GM18511 (cell line): ENCODE data around the gene TNNC1.

Source experiments
- ATAC-seq: cut with Tn5 transposase; IDR thresholded peaks from one replicate; pipeline ENCODE4 v1.9.1; 2021; ENCODE audit warnings: mild to moderate bottlenecking, moderate library complexity; ENCODE audit not compliant: unreplicated experiment

TNNC1 gene

GRCh38 chr3:52453496-52454249 is at the start of gene TNNC1:
TNNC1 (minus strand) TSS chr3:52454041; CDS start chr3:52454015, 26 bp downstream.
- ATAC-seq = no peak

DNA sequence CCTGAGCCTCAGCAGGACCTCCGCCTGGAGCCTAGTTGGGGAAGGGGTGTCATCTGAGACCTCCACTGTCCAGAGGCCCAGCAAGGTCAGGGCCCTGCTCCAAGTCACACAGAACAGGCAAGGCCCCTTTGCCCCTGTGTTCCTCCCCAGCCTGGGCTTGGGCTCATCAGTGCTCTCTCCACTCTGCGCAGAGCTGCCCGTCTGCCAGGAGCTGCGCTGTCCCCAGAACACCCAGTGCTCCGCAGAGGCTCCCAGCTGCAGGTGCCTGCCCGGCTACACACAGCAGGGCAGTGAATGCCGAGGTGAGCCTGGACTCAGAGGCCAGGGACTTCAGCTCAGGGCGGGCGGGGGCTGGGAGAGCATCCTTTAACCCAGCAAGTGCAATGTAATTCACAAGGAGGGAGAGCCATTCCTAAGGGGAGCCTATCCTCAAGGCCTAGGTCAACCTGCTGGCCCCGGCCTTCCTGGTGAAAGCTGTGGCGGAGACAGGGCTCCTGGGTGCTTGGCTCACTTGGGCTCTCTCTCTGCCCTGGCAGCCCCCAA is 49.0 kb upstream of the TNNC1 start:
- ATAC-seq = no peak

- ATAC-seq = no peak
Measured at GRCh38 chr3:52502001-52502400, 48.2 kb upstream of the TNNC1 start.

- no peak for ATAC-seq
Measured at GRCh38 chr3:52501046-52501445, 47.2 kb upstream of the TNNC1 start.

- no peak for ATAC-seq
Measured at GRCh38 chr3:52498137-52499054, 44.6 kb upstream of the TNNC1 start.

DNA sequence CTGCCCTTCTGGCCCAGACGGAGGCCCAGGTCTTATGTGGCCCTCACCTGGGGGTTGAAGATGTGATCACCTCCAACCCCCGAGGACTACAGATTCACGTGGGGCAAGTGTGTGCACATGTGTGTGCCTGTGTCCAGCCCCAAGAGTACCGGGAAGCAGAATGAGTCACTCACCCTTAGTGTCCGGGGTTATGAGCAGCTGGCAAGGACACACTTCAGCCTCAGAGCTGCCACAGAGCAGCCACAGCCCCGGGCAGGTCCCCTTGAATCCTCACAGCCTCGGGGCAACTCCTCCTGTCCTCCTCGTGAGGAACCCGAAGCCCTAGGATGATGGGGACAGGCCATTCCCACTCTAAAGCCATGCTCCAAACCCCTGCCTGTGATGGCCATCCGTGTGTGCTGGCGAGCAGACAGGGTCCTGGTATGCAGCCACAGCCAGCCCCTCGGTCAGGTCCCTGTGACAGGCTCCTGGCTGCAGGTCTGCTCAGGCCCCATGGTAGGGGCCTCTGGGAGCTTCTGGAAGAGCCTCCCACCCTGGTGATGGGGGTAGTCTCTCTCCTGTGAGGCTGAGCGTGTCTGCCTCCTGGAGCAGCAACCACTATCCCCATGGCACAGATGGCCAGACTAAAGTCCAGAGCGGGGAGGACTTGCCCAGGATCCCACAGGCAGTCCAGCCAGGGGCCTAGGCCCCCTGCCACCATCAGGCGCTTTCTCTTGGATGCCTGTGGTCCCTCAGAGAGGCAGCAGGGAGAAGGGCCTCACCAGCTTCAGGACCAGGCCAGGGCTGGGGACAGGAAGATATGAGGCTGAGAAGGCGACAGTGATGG is 42.1 kb upstream of the TNNC1 start:
- no peak for ATAC-seq

DNA sequence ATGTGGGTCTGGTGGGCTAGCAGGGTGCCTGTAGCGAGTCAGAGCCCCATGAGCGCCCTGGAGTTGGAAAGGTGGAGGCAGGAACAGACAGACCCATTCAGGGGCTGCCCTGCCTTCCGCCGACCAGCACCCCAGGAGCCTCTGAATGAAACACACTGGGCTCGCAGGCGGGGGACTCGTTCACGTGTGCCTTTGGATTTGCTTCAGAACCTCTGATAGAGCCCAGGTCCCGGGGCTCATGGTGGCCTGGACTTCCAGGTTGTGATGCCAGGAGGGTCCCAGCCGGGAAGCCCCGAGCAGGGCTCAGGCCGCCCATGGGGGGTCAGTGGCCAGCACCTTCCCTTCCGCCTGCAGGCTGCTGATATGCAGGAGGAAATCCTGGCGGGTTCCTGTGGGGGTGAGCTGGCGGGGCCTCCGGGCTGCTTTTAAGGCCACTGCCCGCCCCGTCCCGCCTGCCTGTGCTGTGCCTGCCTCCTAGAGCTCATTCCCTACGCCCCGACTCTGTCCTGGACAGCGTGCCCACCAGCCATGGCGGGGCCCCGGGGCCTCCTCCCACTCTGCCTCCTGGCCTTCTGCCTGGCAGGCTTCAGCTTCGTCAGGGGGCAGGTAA is 41.1 kb upstream of the TNNC1 start, which contains the start of gene STAB1:
TSS of gene STAB1 (plus strand) at position 453 of the 610 bp plus-strand sequence. CDS start at position 529, 76 bp downstream.
- ATAC-seq = no peak

- no peak for ATAC-seq
Measured at GRCh38 chr3:52494445-52494844, 40.6 kb upstream of the TNNC1 start.

- no peak for ATAC-seq
Measured at GRCh38 chr3:52493232-52494017, 39.6 kb upstream of the TNNC1 start.

DNA sequence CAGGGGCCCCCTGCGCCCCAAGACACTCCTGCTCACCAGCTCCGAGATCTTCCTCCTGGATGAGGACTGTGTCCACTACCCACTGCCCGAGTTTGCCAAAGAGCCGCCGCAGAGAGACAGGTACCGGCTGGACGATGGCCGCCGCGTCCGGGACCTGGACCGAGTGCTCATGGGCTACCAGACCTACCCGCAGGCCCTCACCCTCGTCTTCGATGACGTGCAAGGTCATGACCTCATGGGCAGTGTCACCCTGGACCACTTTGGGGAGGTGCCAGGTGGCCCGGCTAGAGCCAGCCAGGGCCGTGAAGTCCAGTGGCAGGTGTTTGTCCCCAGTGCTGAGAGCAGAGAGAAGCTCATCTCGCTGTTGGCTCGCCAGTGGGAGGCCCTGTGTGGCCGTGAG is 38.2 kb upstream of the TNNC1 start:
- no peak for ATAC-seq

GRCh38 chr3:52490939-52491526 is 37.2 kb upstream of the TNNC1 start:
- no peak for ATAC-seq

GRCh38 chr3:52490035-52490938 is 36.4 kb upstream of the TNNC1 start:
- ATAC-seq = no peak

DNA sequence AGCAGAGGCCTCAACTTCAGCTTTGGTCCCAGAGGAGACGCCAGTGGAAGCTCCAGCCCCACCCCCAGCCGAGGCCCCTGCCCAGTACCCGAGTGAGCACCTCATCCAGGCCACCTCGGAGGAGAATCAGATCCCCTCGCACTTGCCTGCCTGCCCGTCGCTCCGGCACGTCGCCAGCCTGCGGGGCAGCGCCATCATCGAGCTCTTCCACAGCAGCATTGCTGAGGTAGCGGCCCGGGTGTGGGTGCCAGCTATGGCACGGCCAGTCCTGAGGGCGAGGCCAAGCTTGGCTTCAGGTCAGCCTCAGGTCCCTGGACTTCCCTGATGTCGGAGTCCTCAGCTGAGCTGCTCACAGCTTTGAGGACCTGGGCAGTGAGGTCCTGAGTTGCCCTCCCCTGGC is 35.6 kb upstream of the TNNC1 start:
- no peak for ATAC-seq

GRCh38 chr3:52488746-52489145 is 34.9 kb upstream of the TNNC1 start:
- no peak for ATAC-seq

DNA sequence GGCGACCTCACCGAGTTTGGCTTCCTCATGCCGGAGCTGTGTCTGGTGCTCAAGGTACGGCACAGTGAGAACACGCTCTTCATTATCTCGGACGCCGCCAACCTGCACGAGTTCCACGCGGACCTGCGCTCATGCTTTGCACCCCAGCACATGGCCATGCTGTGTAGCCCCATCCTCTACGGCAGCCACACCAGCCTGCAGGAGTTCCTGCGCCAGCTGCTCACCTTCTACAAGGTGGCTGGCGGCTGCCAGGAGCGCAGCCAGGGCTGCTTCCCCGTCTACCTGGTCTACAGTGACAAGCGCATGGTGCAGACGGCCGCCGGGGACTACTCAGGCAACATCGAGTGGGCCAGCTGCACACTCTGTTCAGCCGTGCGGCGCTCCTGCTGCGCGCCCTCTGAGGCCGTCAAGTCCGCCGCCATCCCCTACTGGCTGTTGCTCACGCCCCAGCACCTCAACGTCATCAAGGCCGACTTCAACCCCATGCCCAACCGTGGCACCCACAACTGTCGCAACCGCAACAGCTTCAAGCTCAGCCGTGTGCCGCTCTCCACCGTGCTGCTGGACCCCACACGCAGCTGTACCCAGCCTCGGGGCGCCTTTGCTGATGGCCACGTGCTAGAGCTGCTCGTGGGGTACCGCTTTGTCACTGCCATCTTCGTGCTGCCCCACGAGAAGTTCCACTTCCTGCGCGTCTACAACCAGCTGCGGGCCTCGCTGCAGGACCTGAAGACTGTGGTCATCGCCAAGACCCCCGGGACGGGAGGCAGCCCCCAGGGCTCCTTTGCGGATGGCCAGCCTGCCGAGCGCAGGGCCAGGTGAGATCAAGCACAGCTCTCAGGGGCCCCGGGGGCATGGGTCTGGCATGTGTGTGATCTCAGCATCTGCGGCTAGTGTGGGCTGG is 34.2 kb upstream of the TNNC1 start:
- no peak for ATAC-seq

- no peak for ATAC-seq
Measured at GRCh38 chr3:52487050-52487787, 33.4 kb upstream of the TNNC1 start.
